Measurements from ENCODE around the gene NDFIP1. TPM values are rescaled to one million over a fixed set of nuclear protein-coding genes. Genes with fewer than 3 reads are reported as not detected.
A peak's percentile ranks its signal among the peaks of the same experiment; 100 is the strongest.
"Not testable (repeated sequence)": the region's sequence is repeated elsewhere in the genome, so short reads cannot be mapped to it uniquely, and the experiment has no call there.

Gene NDFIP1
- total RNA-seq, 2 experiments from 2014 or later = 74.6 to 76.4 TPM

DNA sequence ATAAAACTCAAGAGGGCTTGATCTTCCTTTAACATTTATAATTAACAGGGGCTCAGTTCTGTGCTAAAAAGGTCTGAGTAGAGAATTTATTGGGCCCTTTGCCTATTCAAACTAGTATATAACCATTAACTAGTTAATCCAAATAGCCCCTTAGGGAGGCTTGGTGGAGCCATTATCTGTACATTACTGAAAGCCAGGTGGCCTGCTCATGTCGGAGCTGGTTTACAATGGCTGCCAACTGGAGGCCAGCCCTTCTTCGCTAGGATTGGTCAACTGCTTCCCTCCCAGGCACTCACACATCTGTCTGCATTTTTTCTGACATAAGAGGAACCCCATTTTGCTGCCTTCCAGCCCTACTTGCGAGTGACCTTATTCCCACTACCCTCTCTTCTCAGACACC lies 30.4 kb upstream of the NDFIP1 start:
- ChIA-PET CTCF (no interaction called here), POLR2A (no interaction called here)
- H3K4me1 Mint-ChIP-seq (ENCODE audit: low read depth) = peaks cover 25% of the 10 kb centered on the region
- no peaks in the 10 kb centered on the region for H3K9me3 Mint-ChIP-seq
- no peaks in the 10 kb centered on the region for H3K27me3 Mint-ChIP-seq
- intact Hi-C loops (cut with micrococcal nuclease) = no loop called here
- no peaks in the 10 kb centered on the region for H3K36me3 Mint-ChIP-seq
- H3K4me3 Mint-ChIP-seq = no peak overlapping the region
- H3K27ac Mint-ChIP-seq = no peak overlapping the region
- no peak for DNase-seq

GRCh38 chr5:142078706-142079105 lies 29.9 kb upstream of the NDFIP1 start:
- intact Hi-C loops (cut with micrococcal nuclease) = no loop called here
- H3K36me3 Mint-ChIP-seq = no peaks in the 10 kb centered on the region
- DNase-seq = no peak
- H3K9me3 Mint-ChIP-seq = no peaks in the 10 kb centered on the region
- ChIA-PET POLR2A (no interaction called here), CTCF (interaction anchor here (0.7 to 1.1 kb wide), 4 partner anchors 9 to 550 kb away, joined by 3 to 4 read pairs (median 3); no protein-coding TSS in a partner anchor)
- H3K4me3 Mint-ChIP-seq = no peak overlapping the region
- H3K27me3 Mint-ChIP-seq = no peaks in the 10 kb centered on the region
- no peak overlapping the region for H3K27ac Mint-ChIP-seq
- peaks cover 22% of the 10 kb centered on the region for H3K4me1 Mint-ChIP-seq (ENCODE audit: low read depth)

DNA sequence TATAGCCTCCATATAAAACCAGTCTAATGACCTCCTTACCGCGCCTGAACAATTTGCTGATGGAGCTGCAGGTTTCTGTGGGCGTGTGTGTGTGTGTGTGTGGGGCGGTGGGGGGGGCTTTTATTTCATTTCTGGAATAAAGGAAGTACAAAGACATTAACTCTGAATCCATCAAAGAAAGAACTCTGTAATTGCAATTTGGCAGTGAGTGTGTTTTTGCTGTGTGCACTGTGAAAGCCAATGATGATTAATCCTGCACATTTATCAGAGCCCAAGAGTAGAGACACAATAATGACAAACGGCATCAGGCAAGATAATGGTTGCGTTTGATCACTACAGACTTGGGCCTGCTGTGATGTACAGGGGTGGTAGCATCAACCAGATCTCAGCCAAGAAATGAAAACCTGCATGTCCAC lies 29.3 kb upstream of the NDFIP1 start:
- no peak for DNase-seq
- Mint-ChIP-seq H3K27me3 (no peaks in the 10 kb centered on the region), H3K4me3 (no peak overlapping the region), H3K27ac (no peak overlapping the region), H3K36me3 (no peaks in the 10 kb centered on the region), H3K4me1 (ENCODE audit: low read depth) (peaks cover 19% of the 10 kb centered on the region), H3K9me3 (no peaks in the 10 kb centered on the region)
- ChIA-PET CTCF (interaction anchor here (0.7 to 1.1 kb wide), 4 partner anchors 9 to 550 kb away, joined by 3 to 4 read pairs (median 3); no protein-coding TSS in a partner anchor), POLR2A (no interaction called here)
- intact Hi-C loops (cut with micrococcal nuclease) = no loop called here

DNA sequence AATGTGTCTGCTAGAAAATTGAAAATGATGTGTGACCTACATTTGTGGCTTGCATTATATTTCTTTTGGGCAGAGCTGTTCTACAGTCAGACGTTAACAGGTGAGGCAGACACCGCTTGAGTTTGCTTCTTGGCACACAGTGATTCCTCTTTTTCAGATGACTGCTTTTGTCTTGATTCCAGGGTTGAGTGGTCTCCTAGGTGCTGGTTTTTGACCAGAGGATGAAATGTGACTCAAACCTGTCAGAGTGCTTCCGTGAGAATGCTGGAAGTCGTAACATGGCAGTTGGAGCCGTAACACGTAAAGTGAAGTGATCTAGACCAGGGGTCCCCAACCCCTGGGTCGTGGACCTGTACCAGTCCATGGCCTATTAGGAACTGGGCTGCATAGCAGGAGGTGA lies 28.3 kb upstream of the NDFIP1 start:
- peaks cover 18% of the 10 kb centered on the region for H3K4me1 Mint-ChIP-seq (ENCODE audit: low read depth)
- DNase-seq = no peak
- ChIA-PET POLR2A (no interaction called here), CTCF (no interaction called here)
- H3K27me3 Mint-ChIP-seq = no peaks in the 10 kb centered on the region
- no peaks in the 10 kb centered on the region for H3K9me3 Mint-ChIP-seq
- no peaks in the 10 kb centered on the region for H3K36me3 Mint-ChIP-seq
- no peak overlapping the region for H3K4me3 Mint-ChIP-seq
- no peak overlapping the region for H3K27ac Mint-ChIP-seq
- intact Hi-C loops (cut with micrococcal nuclease) = no loop called here

DNA sequence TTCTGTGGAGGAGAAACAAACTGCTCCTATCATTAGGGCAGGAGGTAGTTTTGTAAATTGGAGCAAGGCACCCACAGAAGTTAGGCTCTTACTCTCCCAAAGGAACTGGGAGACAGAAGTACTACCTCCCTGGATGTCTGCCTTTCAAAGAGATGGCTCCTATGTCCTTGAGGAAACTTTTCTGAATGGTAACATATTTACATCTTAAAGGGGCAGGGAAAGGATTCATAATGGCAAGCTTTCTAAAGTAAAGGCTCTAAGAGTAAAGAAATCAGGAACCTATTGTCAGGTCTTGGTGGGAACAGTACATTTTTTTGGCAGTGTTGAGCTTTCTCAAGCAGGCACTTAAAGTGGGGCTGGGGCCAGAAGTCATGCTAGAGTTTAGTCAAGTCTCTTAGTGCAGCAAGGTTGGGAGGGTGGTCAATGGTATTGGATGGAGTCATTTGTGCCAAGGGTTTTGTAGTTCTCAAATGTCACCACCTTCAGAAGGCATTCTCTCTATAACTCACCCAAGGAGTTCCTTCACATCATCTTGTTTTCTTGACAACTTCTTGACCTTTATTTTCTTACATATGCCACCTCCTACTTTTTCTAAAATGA lies 26.3 kb upstream of the NDFIP1 start:
- Mint-ChIP-seq H3K9me3 (no peaks in the 10 kb centered on the region), H3K4me1 (ENCODE audit: low read depth) (peaks cover 25% of the 10 kb centered on the region), H3K27me3 (no peaks in the 10 kb centered on the region), H3K27ac (peak overlapping the region; percentile 61), H3K36me3 (no peaks in the 10 kb centered on the region), H3K4me3 (no peak overlapping the region)
- ChIA-PET CTCF (interaction anchor here (0.8 kb wide), 1 partner anchor 14 kb away, joined by 3 read pairs; no protein-coding TSS in a partner anchor), POLR2A (interaction anchor here (1.3 kb wide), 1 partner anchor 27 kb away, joined by 3 read pairs; no protein-coding TSS in a partner anchor)
- DNase-seq = peak; percentile 37
- intact Hi-C loops (cut with micrococcal nuclease) = no loop called here

DNA sequence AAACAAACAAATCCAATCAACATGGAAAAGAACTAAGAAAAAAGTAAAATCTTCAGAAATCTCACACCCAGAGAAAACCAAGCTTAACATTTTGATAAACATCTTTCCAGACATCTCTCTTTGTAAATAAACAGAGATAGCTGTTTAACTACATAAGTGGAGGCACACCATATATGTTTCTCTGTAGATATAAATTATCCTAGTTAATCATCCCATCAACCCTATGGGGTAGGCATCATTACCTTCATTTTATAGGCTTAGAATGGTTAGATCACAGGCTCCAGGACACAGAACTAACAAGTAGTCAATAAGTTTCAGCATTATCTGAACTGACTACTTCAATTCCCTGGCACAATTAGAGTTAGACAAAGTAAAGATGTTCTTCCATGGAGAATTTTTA lies 22.4 kb upstream of the NDFIP1 start:
- Mint-ChIP-seq H3K27ac (no peak overlapping the region), H3K4me1 (ENCODE audit: low read depth) (peaks cover 59% of the 10 kb centered on the region), H3K9me3 (no peaks in the 10 kb centered on the region), H3K36me3 (no peaks in the 10 kb centered on the region), H3K27me3 (no peaks in the 10 kb centered on the region), H3K4me3 (no peak overlapping the region)
- POLR2A ChIA-PET = interaction anchor here (2.4 kb wide), 1 partner anchor 9 kb away, joined by 7 read pairs; no protein-coding TSS in a partner anchor
- CTCF ChIA-PET = interaction anchor here (1.1 to 4.7 kb wide), 4 partner anchors 9 to 72 kb away, joined by 4 to 45 read pairs (median 5); partner anchors contain the start of gene GNPDA1
- intact Hi-C loops (cut with micrococcal nuclease) = no loop called here
- no peak for DNase-seq

DNA sequence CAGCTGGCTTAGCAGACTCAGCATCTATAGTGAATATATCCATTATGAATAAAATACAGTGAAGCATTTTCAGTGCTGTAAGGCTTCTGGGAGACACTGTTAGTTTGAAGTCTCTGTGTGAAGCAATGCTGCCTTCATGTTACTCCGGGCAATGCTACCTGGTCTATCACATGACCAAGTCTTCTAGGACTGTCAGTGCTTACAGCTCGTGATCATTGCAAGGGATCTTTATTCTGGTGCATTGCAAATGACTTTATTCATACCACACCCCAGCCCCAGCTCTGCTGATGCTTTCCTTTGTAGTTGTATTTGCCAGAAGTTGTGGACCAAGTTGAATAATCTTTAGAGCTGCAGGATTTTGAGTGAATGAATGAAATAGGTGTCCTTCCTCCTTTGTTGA lies 21.9 kb upstream of the NDFIP1 start:
- H3K27me3 Mint-ChIP-seq = no peaks in the 10 kb centered on the region
- ChIA-PET CTCF (interaction anchor here (1.1 to 4.7 kb wide), 4 partner anchors 9 to 72 kb away, joined by 4 to 45 read pairs (median 5); partner anchors contain the start of gene GNPDA1), POLR2A (interaction anchor here (2.4 to 3.5 kb wide), 2 partner anchors 9 to 22 kb away, joined by 7 to 31 read pairs; partner anchors contain the start of gene NDFIP1)
- no peak for DNase-seq
- peaks cover 62% of the 10 kb centered on the region for H3K4me1 Mint-ChIP-seq (ENCODE audit: low read depth)
- H3K9me3 Mint-ChIP-seq = no peaks in the 10 kb centered on the region
- no peak overlapping the region for H3K4me3 Mint-ChIP-seq
- H3K36me3 Mint-ChIP-seq = no peaks in the 10 kb centered on the region
- peak overlapping the region; percentile 46 for H3K27ac Mint-ChIP-seq
- intact Hi-C loops (cut with micrococcal nuclease) = no loop called here

GRCh38 chr5:142087920-142088679 lies 20.5 kb upstream of the NDFIP1 start:
- DNase-seq = peak; percentile 88
- Mint-ChIP-seq H3K4me1 (ENCODE audit: low read depth) (peaks cover 61% of the 10 kb centered on the region), H3K9me3 (no peaks in the 10 kb centered on the region), H3K4me3 (peak overlapping the region; percentile 61), H3K27ac (peak overlapping the region; percentile 95), H3K36me3 (no peaks in the 10 kb centered on the region), H3K27me3 (no peaks in the 10 kb centered on the region)
- ChIA-PET POLR2A (interaction anchor here (0.6 to 3.5 kb wide), 6 partner anchors 8 to 76 kb away, joined by 3 to 31 read pairs (median 6); partner anchors contain the start of genes GNPDA1 and NDFIP1), CTCF (interaction anchor here (0.7 to 4.7 kb wide), 4 partner anchors 9 to 567 kb away, joined by 3 to 45 read pairs (median 3); partner anchors contain the start of gene GNPDA1)
- intact Hi-C loops (cut with micrococcal nuclease) = loop anchor here (1.0 kb wide), 4 partner anchors 8 to 72 kb away; no protein-coding TSS in a partner anchor

DNA sequence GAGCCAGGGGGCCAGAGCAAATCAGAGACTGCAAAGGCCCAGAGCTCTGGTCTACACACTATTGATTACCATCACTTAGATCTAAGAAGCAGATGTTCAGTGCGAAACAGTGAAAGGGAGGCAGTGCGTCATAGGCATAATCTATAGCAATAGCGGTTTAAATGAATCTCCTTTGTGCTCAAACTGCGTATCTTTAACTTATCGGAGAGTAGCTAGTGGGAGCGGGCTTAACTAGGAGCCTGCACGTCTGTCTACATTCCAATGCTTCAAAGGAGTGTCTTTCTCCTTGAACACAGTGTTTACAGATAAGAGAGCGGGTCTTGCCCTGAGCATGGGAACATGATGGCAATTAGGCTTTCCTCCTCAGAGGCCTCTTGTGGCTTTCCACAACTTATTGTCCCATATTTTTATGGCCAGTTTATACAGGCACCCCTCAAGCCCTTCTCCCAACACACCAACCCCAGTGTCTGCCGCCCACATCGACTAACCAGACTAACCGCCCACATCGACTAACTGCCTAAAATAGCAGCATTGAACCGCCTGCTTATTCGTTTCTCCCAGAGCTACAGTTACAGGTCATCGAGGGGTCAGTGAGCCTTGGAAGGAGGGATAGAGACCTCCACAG lies 19.6 kb upstream of the NDFIP1 start:
- POLR2A ChIA-PET = interaction anchor here (0.7 to 3.5 kb wide), 4 partner anchors 20 to 120 kb away, joined by 3 to 31 read pairs (median 12); partner anchors contain the start of genes GNPDA1, NDFIP1 and RNF14
- not testable (repeated sequence) for H3K27me3 Mint-ChIP-seq, H3K36me3 Mint-ChIP-seq, H3K9me3 Mint-ChIP-seq
- Mint-ChIP-seq H3K27ac (peak overlapping the region; percentile 95), H3K4me1 (ENCODE audit: low read depth) (peaks cover 61% of the 10 kb centered on the region), H3K4me3 (peak overlapping the region; percentile 61)
- intact Hi-C loops (cut with micrococcal nuclease) = loop anchor here (1.0 kb wide), 4 partner anchors 7 to 73 kb away; no protein-coding TSS in a partner anchor
- CTCF ChIA-PET = interaction anchor here (1.0 to 4.7 kb wide), 2 partner anchors 21 to 74 kb away, joined by 4 to 45 read pairs; partner anchors contain the start of gene GNPDA1
- peak; percentile 46 for DNase-seq

GRCh38 chr5:142091012-142091411 lies 17.6 kb upstream of the NDFIP1 start:
- intact Hi-C loops (cut with micrococcal nuclease) = loop anchor here (10.0 kb wide), 1 partner anchor 476 kb away; the partner anchor contains the start of gene DIAPH1
- H3K36me3 Mint-ChIP-seq = no peaks in the 10 kb centered on the region
- peak overlapping the region; percentile 46 for H3K27ac Mint-ChIP-seq
- no peak for DNase-seq
- peaks cover 81% of the 10 kb centered on the region for H3K4me1 Mint-ChIP-seq (ENCODE audit: low read depth)
- ChIA-PET CTCF (interaction anchor here (1.6 kb wide), 1 partner anchor 76 kb away, joined by 4 read pairs; no protein-coding TSS in a partner anchor), POLR2A (no interaction called here)
- no peaks in the 10 kb centered on the region for H3K27me3 Mint-ChIP-seq
- no peak overlapping the region for H3K4me3 Mint-ChIP-seq
- no peaks in the 10 kb centered on the region for H3K9me3 Mint-ChIP-seq

GRCh38 chr5:142091922-142092321 lies 16.7 kb upstream of the NDFIP1 start:
- H3K27me3 Mint-ChIP-seq = no peaks in the 10 kb centered on the region
- POLR2A ChIA-PET = no interaction called here
- CTCF ChIA-PET = interaction anchor here (0.7 to 1.6 kb wide), 2 partner anchors 77 to 80 kb away, joined by 3 to 4 read pairs; no protein-coding TSS in a partner anchor
- H3K9me3 Mint-ChIP-seq = no peaks in the 10 kb centered on the region
- intact Hi-C loops (cut with micrococcal nuclease) = loop anchor here (10.0 kb wide), 1 partner anchor 477 kb away; the partner anchor contains the start of gene DIAPH1
- peaks cover 80% of the 10 kb centered on the region for H3K4me1 Mint-ChIP-seq (ENCODE audit: low read depth)
- no peaks in the 10 kb centered on the region for H3K36me3 Mint-ChIP-seq
- no peak for DNase-seq
- H3K27ac Mint-ChIP-seq = no peak overlapping the region
- H3K4me3 Mint-ChIP-seq = no peak overlapping the region
